HepG2 (cell line): Measurements from ENCODE around the gene LSS. TPM values are rescaled to one million over a fixed set of nuclear protein-coding genes. Genes with fewer than 3 reads are reported as not detected.

ENCODE experiments used
- ATAC-seq: fragments of 200-7000 bp; cut with Tn5 transposase; 3 replicates; pipeline ENCODE4 v1.9.1; 2020; ENCODE audit warnings: mild to moderate bottlenecking, moderate library complexity
- BruUV-seq: library from RNA; stranded (reverse); fragments of 400-500 nt; replicated peaks from 2 replicates; lab custom pipeline; 2021; lab: Mats Ljungman, UMichigan
- CTCF ChIA-PET: fragments of 300-600 bp; formaldehyde crosslinking; extraction: SDS; loops from one replicate; lab custom pipeline; 2021; ENCODE audit warnings: low total read pairs, inconsistent platforms, low intra/inter-chr PET ratio; lab: Yijun Ruan, JAX
- POLR2A ChIA-PET: fragments of 350-600 bp; sonication (Branson Sonifier 250); formaldehyde crosslinking; loops from one replicate; lab custom pipeline; 2020; ENCODE audit warnings: antibody characterized with exemption, inconsistent platforms; lab: Yijun Ruan, JAX
- DNase-seq: peaks from one replicate; pipeline ENCODE4 v3.0.0-alpha.2; 2015; ENCODE audit warnings: low spot score
- FAIRE-seq: peaks from 3 replicates; lab custom pipeline; 2011; peaks lifted over from hg19 to GRCh38; lab: Jason Lieb, UNC
- H2AFZ ChIP-seq: one replicate; pipeline ENCODE4 v1.6.1; 2011; ENCODE audit warnings: low read length, inconsistent platforms
- H3K27ac ChIP-seq: fragments of 300-600 bp; 3 replicates; pipeline ENCODE4 v1.8.0; 2011; ENCODE audit warnings: mixed run types, mild to moderate bottlenecking, mixed read lengths, low read length, inconsistent platforms; ENCODE audit not compliant: insufficient read depth; ENCODE audit errors: extremely low read length
- H3K27me3 ChIP-seq, 2 experiments: fragments of 200-600 bp in 1 of 2; 2 replicates in 1 of 2; 3 replicates in 1 of 2; pipeline versions ENCODE4 v1.6.0 to v1.8.0; 2011; ENCODE audit warnings: low read length in 2 of 2, mild to moderate bottlenecking in 2 of 2, moderate library complexity in 2 of 2, inconsistent platforms in 1 of 2; ENCODE audit not compliant: insufficient read depth in 2 of 2, control insufficient read depth in 1 of 2
- H3K36me3 ChIP-seq, 2 experiments: fragments of 200-600 bp in 1 of 2; replicated peaks in 1 of 2; 2 replicates in 1 of 2; 3 replicates in 1 of 2; pipeline versions ENCODE4 v1.5.1 to v1.8.0; 2011; ENCODE audit warnings: low read length in 2 of 2, inconsistent platforms in 1 of 2; ENCODE audit not compliant: insufficient read depth in 2 of 2, control insufficient read depth in 1 of 2
- H3K4me1 ChIP-seq: 2 replicates; pipeline ENCODE4 v1.5.1; 2012; ENCODE audit warnings: low read length, inconsistent platforms; ENCODE audit not compliant: insufficient read depth
- H3K4me2 ChIP-seq: 2 replicates; pipeline ENCODE4 v1.6.0; 2011; ENCODE audit warnings: low read depth, low read length, inconsistent platforms
- H3K4me3 ChIP-seq, 3 experiments: fragments of 200-600 bp in 1 of 3; sonication (generic), shearing (Covaris generic) in 1 of 3; replicated peaks in 1 of 3; 2 replicates each; pipeline ENCODE4 v1.5.1; 2011 to 2016; ENCODE audit warnings: low read length in 3 of 3, inconsistent platforms in 2 of 3, low read depth in 2 of 3, mild to moderate bottlenecking in 2 of 3, control low read depth in 1 of 3, mixed read lengths in 1 of 3; ENCODE audit not compliant: insufficient read depth in 1 of 3
- H3K79me2 ChIP-seq: one replicate; pipeline ENCODE4 v1.6.1; 2011; ENCODE audit warnings: low read length, inconsistent platforms; ENCODE audit not compliant: insufficient read depth
- H3K9ac ChIP-seq: 2 replicates; pipeline ENCODE4 v1.6.0; 2011; ENCODE audit warnings: mild to moderate bottlenecking, low read depth, low read length, inconsistent platforms; ENCODE audit not compliant: insufficient read depth
- H3K9me3 ChIP-seq: 2 replicates; pipeline ENCODE4 v1.5.1; 2012; ENCODE audit warnings: mild to moderate bottlenecking, low read length
- H4K20me1 ChIP-seq: 2 replicates; pipeline ENCODE4 v1.6.0; 2011; ENCODE audit warnings: inconsistent platforms, mild to moderate bottlenecking, low read length, moderate library complexity; ENCODE audit not compliant: insufficient read depth
- MAF1 ChIP-seq: sonication (generic); formaldehyde crosslinking; IDR thresholded peaks from 2 replicates; pipeline ENCODE4 v1.5.0; 2020; ENCODE audit warnings: missing genetic modification reagents, borderline replicate concordance
- MED13 ChIP-seq: sonication (generic); formaldehyde crosslinking; IDR thresholded peaks from 2 replicates; pipeline ENCODE4 v1.5.0; 2020; ENCODE audit warnings: missing genetic modification reagents
- STAG1 ChIP-seq: sonication (generic); formaldehyde crosslinking; IDR thresholded peaks from 2 replicates; pipeline ENCODE4 v1.4.0; 2020; ENCODE audit warnings: missing genetic modification reagents
- YEATS2 ChIP-seq: sonication (generic); formaldehyde crosslinking; IDR thresholded peaks from 2 replicates; pipeline ENCODE4 v1.4.0; 2020; ENCODE audit warnings: missing genetic modification reagents, borderline replicate concordance
- YY1 ChIP-seq: IDR thresholded peaks from 2 replicates; pipeline ENCODE4 v1.6.1; 2011; ENCODE audit warnings: low read length, low read depth, moderate library complexity, mild to moderate bottlenecking; ENCODE audit not compliant: insufficient read depth, insufficient replicate concordance
- ZNF264 ChIP-seq: sonication (generic); formaldehyde crosslinking; IDR thresholded peaks from 2 replicates; pipeline ENCODE4 v1.4.0; 2020; ENCODE audit warnings: missing genetic modification reagents
- ZNF547 ChIP-seq: sonication (generic); formaldehyde crosslinking; IDR thresholded peaks from 2 replicates; pipeline ENCODE4 v1.5.1; 2020; ENCODE audit warnings: mild to moderate bottlenecking, missing genetic modification reagents
- ZNF749 ChIP-seq: sonication (generic); formaldehyde crosslinking; IDR thresholded peaks from 2 replicates; pipeline ENCODE4 v1.8.0; 2022; ENCODE audit warnings: mild to moderate bottlenecking, missing genetic modification reagents, moderate library complexity, borderline replicate concordance
- WGBS: methylation state at CpG from one replicate; pipeline ENCODE4 v1.1.6; 2017; ENCODE audit warnings: low lambda C conversion rate; 5-methylcytosine and 5-hydroxymethylcytosine counted together
- in situ Hi-C: cut with HindIII; loops from 2 replicates; pipeline ENCODE4 v1.10.0; 2017; ENCODE audit warnings: low pct_unique_long_range_greater_than_20kb; ENCODE audit not compliant: extremely low pct_ligation_motif_present
- intact Hi-C: fragments of 100-400 bp; cut with micrococcal nuclease; formaldehyde crosslinking; loops from one replicate; pipeline ENCODE4 v1.10.0; 2022; ENCODE audit not compliant: unreplicated experiment
- polyA plus RNA-seq, 8 experiments: library from polyadenylated mRNA; depleted of rRNA in 3 of 8; stranded (reverse) in 7 of 8; unstranded in 1 of 8; fragments of >200 nt; fragmentation: Illumina TruSeq in 4 of 8; extraction: Trizol in 4 of 8; gene quantifications; 2 replicates each; pipeline versions ENCODE4 v1.2.1 to v1.2.3, GENCODE V29; 2011 to 2016; ENCODE audit warnings: low read depth in 4 of 8, missing spikeins in 1 of 8, mixed read lengths in 1 of 8; ENCODE audit not compliant: insufficient read depth in 1 of 8
- total RNA-seq, 5 experiments: library from RNA; depleted of rRNA; stranded (reverse); fragments of >200 nt; fragmentation: Illumina TruSeq; extraction: Trizol; gene quantifications; 2 replicates each; pipeline ENCODE4 v1.2.3, GENCODE V29; 2016; ENCODE audit warnings: low read depth in 1 of 5
- TF ChIP-seq, protein P1 (sequence below): sonication (generic); formaldehyde crosslinking; IDR thresholded peaks from 2 replicates; pipeline ENCODE4 v1.4.0; 2020; ENCODE audit warnings: missing genetic modification reagents; ENCODE audit errors: not compliant biosample characterization
- TF ChIP-seq, protein P2 (sequence below): sonication (generic); formaldehyde crosslinking; IDR thresholded peaks from 2 replicates; pipeline ENCODE4 v1.9.0; 2022; ENCODE audit warnings: missing genetic modification reagents, mild to moderate bottlenecking, borderline replicate concordance
- TF ChIP-seq, protein P3 (sequence below): sonication (generic); formaldehyde crosslinking; IDR thresholded peaks from 2 replicates; pipeline ENCODE4 v1.5.1; 2020; ENCODE audit warnings: mild to moderate bottlenecking, missing genetic modification reagents, moderate library complexity
- TF ChIP-seq, protein P4 (sequence below): sonication (generic); formaldehyde crosslinking; IDR thresholded peaks from 2 replicates; pipeline ENCODE4 v1.4.0; 2020; ENCODE audit warnings: missing genetic modification reagents

LSS gene
- total and polyA plus RNA-seq, 2 of the 13 experiments (the other 11 are each of a cell fraction or from before 2014, with no cell fraction given), result 72.6 to 113 TPM

DNA sequence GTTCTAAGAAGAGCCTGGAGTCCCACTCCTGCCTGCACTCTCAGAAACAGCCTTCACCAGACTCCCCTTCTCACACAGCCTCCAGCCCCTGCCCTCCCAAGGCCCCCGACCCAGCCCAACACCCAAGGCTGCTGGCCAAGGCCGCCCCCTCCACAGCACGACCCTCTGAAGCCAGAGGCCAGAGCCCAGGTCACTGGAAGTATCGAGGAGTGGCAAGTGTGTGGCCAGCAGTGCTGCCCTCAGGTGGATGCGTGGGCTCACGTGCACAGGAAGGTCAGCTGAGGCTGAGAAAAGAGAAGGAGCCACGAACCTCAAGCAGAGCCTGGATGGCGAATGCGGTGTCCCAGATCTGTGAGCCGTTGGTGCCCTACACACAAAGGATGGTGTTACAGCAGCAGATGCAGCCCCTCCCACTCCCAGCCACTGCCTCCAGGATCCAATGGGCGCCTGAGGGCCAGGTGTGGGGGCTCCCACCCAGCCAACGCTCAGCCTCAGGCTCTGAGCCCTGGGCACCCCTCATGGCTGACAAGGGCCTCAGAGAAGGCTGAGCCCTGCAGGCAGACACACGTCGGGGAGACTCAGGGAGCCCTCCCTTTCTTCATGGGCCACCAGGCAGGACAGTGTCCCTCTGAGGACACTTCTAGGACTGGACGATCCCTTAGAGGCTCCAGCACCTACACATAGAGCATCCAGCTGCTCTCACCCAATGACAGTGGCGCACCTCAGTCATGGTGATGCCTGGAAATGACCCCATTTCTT, 18.0 kb downstream of the LSS start:
- no peaks in the 10 kb centered on the region for H4K20me1 ChIP-seq
- H3K79me2 ChIP-seq, result no peaks in the 10 kb centered on the region
- ChIA-PET CTCF (no interaction called here), POLR2A (no interaction called here)
- ATAC-seq (no peak), DNase-seq (no peak), FAIRE-seq (no peak)
- H3K9me3 ChIP-seq, result no peaks in the 10 kb centered on the region
- H3K9ac ChIP-seq, result no peak overlapping the region
- no peak overlapping the region for H3K27ac ChIP-seq
- H3K4me1 ChIP-seq, result no peaks in the 10 kb centered on the region
- peaks cover 27 to 84% of the 10 kb centered on the region in 2 experiments for H3K36me3 ChIP-seq
- H3K4me3 ChIP-seq, result no peak overlapping the region
- in situ Hi-C loops (no loop called here), intact Hi-C loops (no loop called here)
- WGBS, result 93% methylated on average over 9 of the region's 16 CpGs
- no peaks in the 10 kb centered on the region for H3K27me3 ChIP-seq
- H3K4me2 ChIP-seq, result no peak overlapping the region
- no peak overlapping the region for H2AFZ ChIP-seq
- TSS peak; percentile 44 for BruUV-seq
- no peak for TF ChIP-seq ZNF547 (CRISPR knock-in tag)
- no peak for TF ChIP-seq MED13 (CRISPR knock-in tag)
- TF ChIP-seq, protein P1, sequence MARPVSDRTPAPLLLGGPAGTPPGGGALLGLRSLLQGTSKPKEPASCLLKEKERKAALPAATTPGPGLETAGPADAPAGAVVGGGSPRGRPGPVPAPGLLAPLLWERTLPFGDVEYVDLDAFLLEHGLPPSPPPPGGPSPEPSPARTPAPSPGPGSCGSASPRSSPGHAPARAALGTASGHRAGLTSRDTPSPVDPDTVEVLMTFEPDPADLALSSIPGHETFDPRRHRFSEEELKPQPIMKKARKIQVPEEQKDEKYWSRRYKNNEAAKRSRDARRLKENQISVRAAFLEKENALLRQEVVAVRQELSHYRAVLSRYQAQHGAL, result no peak
- TF ChIP-seq, protein P2, sequence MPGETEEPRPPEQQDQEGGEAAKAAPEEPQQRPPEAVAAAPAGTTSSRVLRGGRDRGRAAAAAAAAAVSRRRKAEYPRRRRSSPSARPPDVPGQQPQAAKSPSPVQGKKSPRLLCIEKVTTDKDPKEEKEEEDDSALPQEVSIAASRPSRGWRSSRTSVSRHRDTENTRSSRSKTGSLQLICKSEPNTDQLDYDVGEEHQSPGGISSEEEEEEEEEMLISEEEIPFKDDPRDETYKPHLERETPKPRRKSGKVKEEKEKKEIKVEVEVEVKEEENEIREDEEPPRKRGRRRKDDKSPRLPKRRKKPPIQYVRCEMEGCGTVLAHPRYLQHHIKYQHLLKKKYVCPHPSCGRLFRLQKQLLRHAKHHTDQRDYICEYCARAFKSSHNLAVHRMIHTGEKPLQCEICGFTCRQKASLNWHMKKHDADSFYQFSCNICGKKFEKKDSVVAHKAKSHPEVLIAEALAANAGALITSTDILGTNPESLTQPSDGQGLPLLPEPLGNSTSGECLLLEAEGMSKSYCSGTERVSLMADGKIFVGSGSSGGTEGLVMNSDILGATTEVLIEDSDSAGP, result peak; percentile 40; the same call in 1 of the 2 replicates
- no peak for TF ChIP-seq ZNF264 (CRISPR knock-in tag)
- no peak for TF ChIP-seq MAF1 (CRISPR knock-in tag)
- TF ChIP-seq YEATS2 (CRISPR knock-in tag), result no peak
- TF ChIP-seq, protein P3, sequence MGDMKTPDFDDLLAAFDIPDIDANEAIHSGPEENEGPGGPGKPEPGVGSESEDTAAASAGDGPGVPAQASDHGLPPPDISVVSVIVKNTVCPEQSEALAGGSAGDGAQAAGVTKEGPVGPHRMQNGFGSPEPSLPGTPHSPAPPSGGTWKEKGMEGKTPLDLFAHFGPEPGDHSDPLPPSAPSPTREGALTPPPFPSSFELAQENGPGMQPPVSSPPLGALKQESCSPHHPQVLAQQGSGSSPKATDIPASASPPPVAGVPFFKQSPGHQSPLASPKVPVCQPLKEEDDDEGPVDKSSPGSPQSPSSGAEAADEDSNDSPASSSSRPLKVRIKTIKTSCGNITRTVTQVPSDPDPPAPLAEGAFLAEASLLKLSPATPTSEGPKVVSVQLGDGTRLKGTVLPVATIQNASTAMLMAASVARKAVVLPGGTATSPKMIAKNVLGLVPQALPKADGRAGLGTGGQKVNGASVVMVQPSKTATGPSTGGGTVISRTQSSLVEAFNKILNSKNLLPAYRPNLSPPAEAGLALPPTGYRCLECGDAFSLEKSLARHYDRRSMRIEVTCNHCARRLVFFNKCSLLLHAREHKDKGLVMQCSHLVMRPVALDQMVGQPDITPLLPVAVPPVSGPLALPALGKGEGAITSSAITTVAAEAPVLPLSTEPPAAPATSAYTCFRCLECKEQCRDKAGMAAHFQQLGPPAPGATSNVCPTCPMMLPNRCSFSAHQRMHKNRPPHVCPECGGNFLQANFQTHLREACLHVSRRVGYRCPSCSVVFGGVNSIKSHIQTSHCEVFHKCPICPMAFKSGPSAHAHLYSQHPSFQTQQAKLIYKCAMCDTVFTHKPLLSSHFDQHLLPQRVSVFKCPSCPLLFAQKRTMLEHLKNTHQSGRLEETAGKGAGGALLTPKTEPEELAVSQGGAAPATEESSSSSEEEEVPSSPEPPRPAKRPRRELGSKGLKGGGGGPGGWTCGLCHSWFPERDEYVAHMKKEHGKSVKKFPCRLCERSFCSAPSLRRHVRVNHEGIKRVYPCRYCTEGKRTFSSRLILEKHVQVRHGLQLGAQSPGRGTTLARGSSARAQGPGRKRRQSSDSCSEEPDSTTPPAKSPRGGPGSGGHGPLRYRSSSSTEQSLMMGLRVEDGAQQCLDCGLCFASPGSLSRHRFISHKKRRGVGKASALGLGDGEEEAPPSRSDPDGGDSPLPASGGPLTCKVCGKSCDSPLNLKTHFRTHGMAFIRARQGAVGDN (CRISPR knock-in tag), result peak; percentile 27; the same call in 1 of the 2 replicates
- no peak for TF ChIP-seq YY1
- TF ChIP-seq ZNF749 (CRISPR knock-in tag), result no peak
- peak; percentile 49 for TF ChIP-seq STAG1 (CRISPR knock-in tag)
- TF ChIP-seq, protein P4, sequence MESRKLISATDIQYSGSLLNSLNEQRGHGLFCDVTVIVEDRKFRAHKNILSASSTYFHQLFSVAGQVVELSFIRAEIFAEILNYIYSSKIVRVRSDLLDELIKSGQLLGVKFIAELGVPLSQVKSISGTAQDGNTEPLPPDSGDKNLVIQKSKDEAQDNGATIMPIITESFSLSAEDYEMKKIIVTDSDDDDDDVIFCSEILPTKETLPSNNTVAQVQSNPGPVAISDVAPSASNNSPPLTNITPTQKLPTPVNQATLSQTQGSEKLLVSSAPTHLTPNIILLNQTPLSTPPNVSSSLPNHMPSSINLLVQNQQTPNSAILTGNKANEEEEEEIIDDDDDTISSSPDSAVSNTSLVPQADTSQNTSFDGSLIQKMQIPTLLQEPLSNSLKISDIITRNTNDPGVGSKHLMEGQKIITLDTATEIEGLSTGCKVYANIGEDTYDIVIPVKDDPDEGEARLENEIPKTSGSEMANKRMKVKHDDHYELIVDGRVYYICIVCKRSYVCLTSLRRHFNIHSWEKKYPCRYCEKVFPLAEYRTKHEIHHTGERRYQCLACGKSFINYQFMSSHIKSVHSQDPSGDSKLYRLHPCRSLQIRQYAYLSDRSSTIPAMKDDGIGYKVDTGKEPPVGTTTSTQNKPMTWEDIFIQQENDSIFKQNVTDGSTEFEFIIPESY (CRISPR knock-in tag), result peak; percentile 87
